ENCODE data around the gene SIK1.
"Not testable (repeated sequence)": the region's sequence is repeated elsewhere in the genome, so short reads cannot be mapped to it uniquely, and the experiment has no call there.

DNA sequence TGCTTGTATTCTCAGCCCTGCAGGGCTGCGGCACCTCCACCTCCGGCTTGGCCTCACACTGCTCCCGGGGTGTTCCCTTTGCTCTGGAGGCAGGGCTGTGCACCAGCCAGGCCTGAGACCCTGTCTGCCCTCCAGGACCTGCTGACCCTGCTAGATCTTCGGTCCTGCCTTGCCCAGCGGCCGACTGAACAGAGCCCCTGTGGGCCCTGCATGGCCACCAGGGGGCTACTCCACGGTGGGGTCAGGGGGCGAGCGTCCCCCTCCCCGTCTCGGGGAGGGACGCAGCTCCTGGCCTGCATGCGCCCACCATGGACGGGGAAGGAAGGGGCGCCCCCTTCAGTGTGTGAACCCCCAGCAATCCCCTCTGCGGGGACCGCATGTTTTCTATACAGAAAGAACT is 36.0 kb upstream of the SIK1 start:
- not testable (repeated sequence) for TF ChIP-seq CTCF, POLR2A, POLR2AphosphoS5 (IDR thresholded peaks at IDR 0.05)
